ENCODE data around the gene UTP4. TPM values are rescaled to one million over a fixed set of nuclear protein-coding genes. Genes with fewer than 3 reads are reported as not detected.
"Not testable (repeated sequence)": the region's sequence is repeated elsewhere in the genome, so short reads cannot be mapped to it uniquely, and the experiment has no call there.

UTP4 gene
- total RNA-seq, 1 donor from 2014 or later: 55.3 TPM

DNA sequence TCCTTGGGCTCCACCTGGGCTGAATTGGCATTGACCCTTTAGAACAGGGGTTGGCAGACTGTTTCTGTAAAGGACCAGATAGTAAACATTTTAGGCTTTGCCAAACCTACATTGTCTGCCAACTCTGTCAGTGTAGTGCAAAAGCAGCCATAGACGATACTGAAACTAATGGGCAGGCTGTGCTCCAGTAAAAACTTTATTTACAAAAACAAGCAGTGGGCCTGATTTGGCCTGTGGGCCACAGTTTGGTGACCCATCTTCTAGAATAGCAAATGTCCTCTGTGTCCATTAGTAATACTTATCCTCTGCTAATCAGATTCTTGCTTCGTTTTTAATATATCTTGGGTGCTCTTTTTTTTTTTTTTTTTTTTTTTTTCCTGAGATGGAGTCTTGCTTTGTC, 6.2 kb downstream of the UTP4 start:
- Mint-ChIP-seq H3K4me1 (peaks cover 8% of the 10 kb centered on the region), H3K9me3 (no peaks in the 10 kb centered on the region), H3K27ac (no peak overlapping the region), H3K4me3 (no peak overlapping the region), H3K27me3 (no peaks in the 10 kb centered on the region), H3K36me3 (ENCODE audit: low read depth) (peaks cover 71% of the 10 kb centered on the region)
- ChIA-PET POLR2A (no interaction called here), CTCF (no interaction called here)
- DNase-seq: no peak
- intact Hi-C loops (cut with micrococcal nuclease): loop anchor here (10.0 kb wide), 1 partner anchor 626 kb away; the partner anchor contains the start of gene WWP2
- ATAC-seq (ENCODE audit: low read depth): no peak
- TF ChIP-seq, protein P1, sequence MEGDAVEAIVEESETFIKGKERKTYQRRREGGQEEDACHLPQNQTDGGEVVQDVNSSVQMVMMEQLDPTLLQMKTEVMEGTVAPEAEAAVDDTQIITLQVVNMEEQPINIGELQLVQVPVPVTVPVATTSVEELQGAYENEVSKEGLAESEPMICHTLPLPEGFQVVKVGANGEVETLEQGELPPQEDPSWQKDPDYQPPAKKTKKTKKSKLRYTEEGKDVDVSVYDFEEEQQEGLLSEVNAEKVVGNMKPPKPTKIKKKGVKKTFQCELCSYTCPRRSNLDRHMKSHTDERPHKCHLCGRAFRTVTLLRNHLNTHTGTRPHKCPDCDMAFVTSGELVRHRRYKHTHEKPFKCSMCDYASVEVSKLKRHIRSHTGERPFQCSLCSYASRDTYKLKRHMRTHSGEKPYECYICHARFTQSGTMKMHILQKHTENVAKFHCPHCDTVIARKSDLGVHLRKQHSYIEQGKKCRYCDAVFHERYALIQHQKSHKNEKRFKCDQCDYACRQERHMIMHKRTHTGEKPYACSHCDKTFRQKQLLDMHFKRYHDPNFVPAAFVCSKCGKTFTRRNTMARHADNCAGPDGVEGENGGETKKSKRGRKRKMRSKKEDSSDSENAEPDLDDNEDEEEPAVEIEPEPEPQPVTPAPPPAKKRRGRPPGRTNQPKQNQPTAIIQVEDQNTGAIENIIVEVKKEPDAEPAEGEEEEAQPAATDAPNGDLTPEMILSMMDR (IDR thresholded peaks at IDR 0.05): no peak

DNA sequence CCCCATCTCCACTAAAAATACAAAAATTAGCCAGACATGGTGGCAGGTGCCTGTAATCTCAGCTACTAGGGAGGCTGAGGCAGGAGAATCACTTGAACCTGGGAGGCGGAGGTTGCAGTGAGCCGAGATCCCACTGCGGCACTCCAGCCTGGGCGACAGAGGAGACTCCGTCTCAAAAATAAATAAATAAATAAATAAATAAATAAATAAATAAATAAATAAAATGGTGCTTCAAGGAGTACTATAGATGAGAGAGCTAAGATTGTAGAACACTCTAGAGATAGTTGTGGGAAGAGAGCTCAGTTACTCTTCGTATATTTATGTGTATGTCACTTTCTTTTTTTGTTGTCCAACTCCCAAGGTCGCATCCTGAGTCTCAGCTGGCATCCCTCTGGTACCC, 7.0 kb downstream of the UTP4 start:
- peaks cover 73% of the 10 kb centered on the region for H3K36me3 Mint-ChIP-seq (ENCODE audit: low read depth)
- H3K27ac Mint-ChIP-seq; DNase-seq; POLR2A ChIA-PET; H3K4me3 Mint-ChIP-seq; H3K9me3 Mint-ChIP-seq; H3K27me3 Mint-ChIP-seq; ATAC-seq (ENCODE audit: low read depth); H3K4me1 Mint-ChIP-seq: not testable (repeated sequence)
- intact Hi-C loops (cut with micrococcal nuclease): loop anchor here (10.0 kb wide), 1 partner anchor 625 kb away; the partner anchor contains the start of gene WWP2
- CTCF ChIA-PET: interaction anchor here (1.6 kb wide), 1 partner anchor 11 kb away, joined by 5 read pairs; no protein-coding TSS in a partner anchor

DNA sequence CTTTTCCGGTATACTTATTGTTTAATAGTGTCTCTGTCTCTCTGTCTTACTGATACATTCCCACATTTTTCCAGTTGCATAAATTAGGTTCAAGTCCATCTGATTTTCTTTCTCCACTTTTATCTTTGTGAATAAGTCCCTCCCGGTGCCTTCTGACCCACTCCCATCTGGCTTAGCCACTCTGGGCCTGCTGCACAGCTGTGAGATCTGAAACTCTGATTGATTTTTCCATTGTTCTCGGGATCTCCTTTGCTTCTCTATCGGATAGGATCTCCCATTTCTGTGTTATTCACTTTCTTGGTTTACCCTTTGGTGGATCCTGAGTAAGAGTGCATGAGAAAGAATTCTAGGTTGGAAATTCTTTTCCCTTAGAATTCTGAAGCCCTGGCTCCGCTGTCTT, 8.6 kb downstream of the UTP4 start:
- Mint-ChIP-seq H3K4me3 (no peak overlapping the region), H3K9me3 (no peaks in the 10 kb centered on the region), H3K4me1 (no peaks in the 10 kb centered on the region), H3K27ac (no peak overlapping the region), H3K27me3 (no peaks in the 10 kb centered on the region), H3K36me3 (ENCODE audit: low read depth) (peaks cover 83% of the 10 kb centered on the region)
- ATAC-seq (ENCODE audit: low read depth) (no peak), DNase-seq (no peak)
- intact Hi-C loops (cut with micrococcal nuclease): no loop called here
- ChIA-PET CTCF (no interaction called here), POLR2A (interaction anchor here (1.4 kb wide), 1 partner anchor 46 kb away, joined by 3 read pairs; the partner anchor contains the start of gene SNTB2)
- TF ChIP-seq, protein P1 (IDR thresholded peaks at IDR 0.05): no peak

DNA sequence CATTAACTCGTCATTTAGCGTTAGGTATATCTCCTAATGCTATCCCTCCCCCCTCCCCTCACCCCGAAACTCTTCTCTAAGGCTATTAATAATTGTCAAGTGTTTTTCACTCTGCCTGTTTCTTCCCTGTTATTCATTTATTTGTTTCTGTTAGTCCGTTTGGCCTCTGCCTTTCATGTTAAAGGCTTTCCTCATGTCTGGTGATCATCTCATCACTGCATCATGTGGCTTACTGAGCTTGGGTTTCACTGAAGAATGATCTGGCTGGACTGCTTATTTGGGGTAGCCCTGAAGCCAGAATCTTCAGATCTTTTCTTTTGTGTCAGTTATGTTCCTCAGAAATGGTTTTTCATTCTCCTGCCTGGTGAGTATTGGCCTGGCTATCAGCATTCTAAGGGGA, 9.5 kb downstream of the UTP4 start:
- no peak for ATAC-seq (ENCODE audit: low read depth)
- Mint-ChIP-seq H3K27me3 (no peaks in the 10 kb centered on the region), H3K9me3 (no peaks in the 10 kb centered on the region), H3K4me3 (no peak overlapping the region), H3K36me3 (ENCODE audit: low read depth) (peaks cover 84% of the 10 kb centered on the region), H3K4me1 (no peaks in the 10 kb centered on the region), H3K27ac (no peak overlapping the region)
- intact Hi-C loops (cut with micrococcal nuclease): no loop called here
- CTCF ChIA-PET: no interaction called here
- TF ChIP-seq, protein P1 (IDR thresholded peaks at IDR 0.05): no peak
- POLR2A ChIA-PET: interaction anchor here (1.4 kb wide), 1 partner anchor 45 kb away, joined by 3 read pairs; the partner anchor contains the start of gene SNTB2
- DNase-seq: no peak

DNA sequence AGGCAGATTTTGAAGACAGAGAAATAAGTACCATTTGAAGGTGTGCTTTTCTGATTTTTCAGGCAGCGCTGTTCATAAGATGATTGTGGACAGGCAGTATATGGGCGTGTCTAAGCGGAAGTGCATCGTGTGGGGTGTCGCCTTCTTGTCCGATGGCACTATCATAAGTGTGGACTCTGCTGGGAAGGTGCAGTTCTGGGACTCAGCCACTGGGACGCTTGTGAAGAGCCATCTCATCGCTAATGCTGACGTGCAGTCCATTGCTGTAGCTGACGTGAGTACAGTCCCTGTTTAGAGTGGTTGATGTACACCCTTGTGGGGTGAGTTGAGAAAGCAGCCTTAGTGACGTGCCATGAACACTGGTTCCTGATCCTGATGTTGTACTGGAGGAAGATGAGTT, 10.7 kb downstream of the UTP4 start:
- ATAC-seq (ENCODE audit: low read depth): no peak
- TF ChIP-seq, protein P1 (IDR thresholded peaks at IDR 0.05): no peak
- H3K27ac Mint-ChIP-seq: no peak overlapping the region
- no peaks in the 10 kb centered on the region for H3K27me3 Mint-ChIP-seq
- POLR2A ChIA-PET: no interaction called here
- DNase-seq: no peak
- CTCF ChIA-PET: no interaction called here
- no peaks in the 10 kb centered on the region for H3K9me3 Mint-ChIP-seq
- intact Hi-C loops (cut with micrococcal nuclease): no loop called here
- H3K4me1 Mint-ChIP-seq: no peaks in the 10 kb centered on the region
- no peak overlapping the region for H3K4me3 Mint-ChIP-seq
- peaks cover 78% of the 10 kb centered on the region for H3K36me3 Mint-ChIP-seq (ENCODE audit: low read depth)

DNA sequence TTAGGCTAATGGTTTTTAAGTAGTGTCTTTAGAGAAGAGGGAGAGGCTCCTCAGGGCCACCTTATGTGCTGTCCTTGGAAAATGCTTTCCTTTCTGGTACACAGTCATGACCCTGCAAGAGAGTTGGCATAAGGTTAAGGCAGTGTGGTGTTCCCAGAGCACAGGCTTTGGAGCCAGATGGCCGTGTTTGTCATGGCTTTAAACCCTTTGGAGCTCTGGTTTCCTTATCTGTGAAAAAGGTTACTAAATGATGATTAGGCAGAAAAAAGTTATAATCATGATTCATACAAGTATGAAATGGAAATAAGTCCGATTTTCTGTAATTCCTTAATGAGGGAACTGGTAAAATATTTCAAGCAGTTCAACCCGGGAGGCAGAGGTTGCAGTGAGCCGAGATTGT, 13.2 kb downstream of the UTP4 start:
- DNase-seq: no peak
- no peak overlapping the region for H3K27ac Mint-ChIP-seq
- H3K4me3 Mint-ChIP-seq: no peak overlapping the region
- no peak for ATAC-seq (ENCODE audit: low read depth)
- ChIA-PET CTCF (no interaction called here), POLR2A (interaction anchor here (0.7 kb wide), 1 partner anchor 13 kb away, joined by 7 read pairs; the partner anchor contains the start of genes CHTF8 and UTP4)
- TF ChIP-seq, protein P1 (IDR thresholded peaks at IDR 0.05): no peak
- no peaks in the 10 kb centered on the region for H3K27me3 Mint-ChIP-seq
- no peaks in the 10 kb centered on the region for H3K4me1 Mint-ChIP-seq
- intact Hi-C loops (cut with micrococcal nuclease): no loop called here
- H3K36me3 Mint-ChIP-seq (ENCODE audit: low read depth): peaks cover 73% of the 10 kb centered on the region
- no peaks in the 10 kb centered on the region for H3K9me3 Mint-ChIP-seq

DNA sequence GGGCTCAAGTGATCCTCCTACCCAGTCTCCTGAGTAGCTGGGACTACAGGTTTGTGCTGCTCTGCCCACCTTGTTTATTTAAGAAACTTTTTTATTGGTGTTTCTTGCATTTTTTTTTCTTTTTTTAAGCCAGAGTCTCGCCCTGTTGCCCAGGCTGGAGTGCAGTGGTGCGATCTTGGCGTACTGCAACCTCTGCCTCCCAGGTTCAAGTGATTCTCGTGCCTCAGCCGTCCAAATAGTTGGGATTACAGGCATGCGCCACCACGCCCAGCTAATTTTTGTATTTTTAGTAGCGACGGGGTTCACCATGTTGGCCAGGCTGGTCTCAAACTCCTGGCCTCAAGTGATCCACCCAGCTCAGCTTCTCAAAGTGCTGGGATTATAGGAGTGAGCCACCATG, 17.2 kb downstream of the UTP4 start:
- intact Hi-C loops (cut with micrococcal nuclease); ATAC-seq (ENCODE audit: low read depth); DNase-seq; H3K27ac Mint-ChIP-seq; H3K27me3 Mint-ChIP-seq; H3K4me3 Mint-ChIP-seq; H3K9me3 Mint-ChIP-seq; H3K4me1 Mint-ChIP-seq: not testable (repeated sequence)
- ChIA-PET CTCF (interaction anchor here (1.0 to 8.0 kb wide), 8 partner anchors 9 to 136 kb away, joined by 4 to 163 read pairs (median 6); partner anchors contain the start of gene SNTB2), POLR2A (interaction anchor here (1.0 kb wide), 1 partner anchor 135 kb away, joined by 6 read pairs; no protein-coding TSS in a partner anchor)
- peaks cover 70% of the 10 kb centered on the region for H3K36me3 Mint-ChIP-seq (ENCODE audit: low read depth)
